ENCODE data around the gene KCNQ1. TPM values are rescaled to one million over a fixed set of nuclear protein-coding genes. Genes with fewer than 3 reads are reported as not detected.

The KCNQ1 gene
- polyA plus RNA-seq, 1 donor (not counting 4 experiments of a cell fraction or from before 2014, with no cell fraction given), result not detected

- no peak overlapping the region for H3K4me2 ChIP-seq (ENCODE audit: control insufficient read depth, extremely low read depth, insufficient read depth, low read depth, low read length)
- no peaks in the 10 kb centered on the region for H4K20me1 ChIP-seq (ENCODE audit: control insufficient read depth, extremely low read depth, insufficient read depth, low read length)
- H2AFZ ChIP-seq (ENCODE audit: control insufficient read depth, low read length), result no peak overlapping the region
- H3K79me2 ChIP-seq (ENCODE audit: control insufficient read depth, insufficient read depth, low read length), result no peaks in the 10 kb centered on the region
- FAIRE-seq (no peak), DNase-seq (ENCODE audit: low read depth, low spot score) (no peak)
- dilution Hi-C loops (cut with MboI; ENCODE audit: extremely low pct_ligation_motif_present, low sequenced_read_pairs), result no loop called here
- no peak overlapping the region for H3K4me3 ChIP-seq (ENCODE audit: control insufficient read depth in 2 of 3, extremely low read depth in 1 of 3, insufficient read depth in 2 of 3, low read depth in 1 of 3, low read length in 3 of 3)
- no peak overlapping the region for H3K27ac ChIP-seq (ENCODE audit: control insufficient read depth, insufficient read depth, low read length)
- no peaks in the 10 kb centered on the region for H3K4me1 ChIP-seq (ENCODE audit: control insufficient read depth, extremely low read depth, insufficient read depth, low read length)
- H3K27me3 ChIP-seq (ENCODE audit: control insufficient read depth, extremely low read depth, insufficient read depth, low read length), result no peaks in the 10 kb centered on the region
- no peaks in the 10 kb centered on the region for H3K9me1 ChIP-seq (ENCODE audit: control insufficient read depth, extremely low read depth, insufficient read depth, low read length)
- H3K9ac ChIP-seq (ENCODE audit: control insufficient read depth, extremely low read depth, insufficient read depth, low read length), result no peak overlapping the region
- no peak for TF ChIP-seq CTCF (optimal IDR thresholded peaks at IDR 0.05 in 1 of 3, IDR thresholded peaks at IDR 0.05 in 1 of 3, conservative IDR thresholded peaks at IDR 0.05 in 1 of 3; ENCODE audit: extremely low read depth in 1 of 3, insufficient read depth in 2 of 3, low read length in 3 of 3)
- peaks cover 3% of the 10 kb centered on the region for H3K9me3 ChIP-seq (ENCODE audit: control insufficient read depth, low read depth, low read length)
- no peaks in the 10 kb centered on the region for H3K36me3 ChIP-seq (ENCODE audit: control insufficient read depth in 2 of 2, extremely low read depth in 1 of 2, insufficient read depth in 2 of 2, low read length in 2 of 2)
These were observed 373.7 kb downstream of the KCNQ1 start for GRCh38 chr11:2818503-2818902.

- no peak overlapping the region for H2AFZ ChIP-seq (ENCODE audit: control insufficient read depth, low read length)
- no peak overlapping the region for H3K4me3 ChIP-seq (ENCODE audit: control insufficient read depth in 2 of 3, extremely low read depth in 1 of 3, insufficient read depth in 2 of 3, low read depth in 1 of 3, low read length in 3 of 3)
- H3K4me1 ChIP-seq (ENCODE audit: control insufficient read depth, extremely low read depth, insufficient read depth, low read length), result no peaks in the 10 kb centered on the region
- no peaks in the 10 kb centered on the region for H3K79me2 ChIP-seq (ENCODE audit: control insufficient read depth, insufficient read depth, low read length)
- H3K9me1 ChIP-seq (ENCODE audit: control insufficient read depth, extremely low read depth, insufficient read depth, low read length), result no peaks in the 10 kb centered on the region
- dilution Hi-C loops (cut with MboI; ENCODE audit: extremely low pct_ligation_motif_present, low sequenced_read_pairs), result no loop called here
- no peaks in the 10 kb centered on the region for H4K20me1 ChIP-seq (ENCODE audit: control insufficient read depth, extremely low read depth, insufficient read depth, low read length)
- no peak for FAIRE-seq
- no peaks in the 10 kb centered on the region for H3K36me3 ChIP-seq (ENCODE audit: control insufficient read depth in 2 of 2, extremely low read depth in 1 of 2, insufficient read depth in 2 of 2, low read length in 2 of 2)
- DNase-seq (ENCODE audit: low read depth, low spot score), result no peak
- no peaks in the 10 kb centered on the region for H3K27me3 ChIP-seq (ENCODE audit: control insufficient read depth, extremely low read depth, insufficient read depth, low read length)
- no peak overlapping the region for H3K4me2 ChIP-seq (ENCODE audit: control insufficient read depth, extremely low read depth, insufficient read depth, low read depth, low read length)
- H3K9me3 ChIP-seq (ENCODE audit: control insufficient read depth, low read depth, low read length), result peaks cover 3% of the 10 kb centered on the region
- no peak for TF ChIP-seq CTCF (optimal IDR thresholded peaks at IDR 0.05 in 1 of 3, IDR thresholded peaks at IDR 0.05 in 1 of 3, conservative IDR thresholded peaks at IDR 0.05 in 1 of 3; ENCODE audit: extremely low read depth in 1 of 3, insufficient read depth in 2 of 3, low read length in 3 of 3)
- no peak for TF ChIP-seq EZH2 (IDR thresholded peaks at IDR 0.05; ENCODE audit: low read length)
- no peak overlapping the region for H3K9ac ChIP-seq (ENCODE audit: control insufficient read depth, extremely low read depth, insufficient read depth, low read length)
- H3K27ac ChIP-seq (ENCODE audit: control insufficient read depth, insufficient read depth, low read length), result no peak overlapping the region
These were observed 374.5 kb downstream of the KCNQ1 start for GRCh38 chr11:2819316-2819715.

Data from keratinocyte (primary cell).